GM12875 (cell line): Measurements from ENCODE around the gene LSM10.

Source experiments
- H3K4me3 ChIP-seq: one replicate; pipeline ENCODE4 v1.5.1; 2011; ENCODE audit warnings: low read depth, low read length, control low read depth
- TF ChIP-seq, protein P1 (sequence below): IDR thresholded peaks from 2 replicates; pipeline ENCODE4 v1.5.1; 2011; ENCODE audit warnings: low read depth, mild to moderate bottlenecking, control low read depth, inconsistent platforms, low read length, moderate library complexity, borderline replicate concordance; ENCODE audit not compliant: insufficient read depth

Gene LSM10

DNA sequence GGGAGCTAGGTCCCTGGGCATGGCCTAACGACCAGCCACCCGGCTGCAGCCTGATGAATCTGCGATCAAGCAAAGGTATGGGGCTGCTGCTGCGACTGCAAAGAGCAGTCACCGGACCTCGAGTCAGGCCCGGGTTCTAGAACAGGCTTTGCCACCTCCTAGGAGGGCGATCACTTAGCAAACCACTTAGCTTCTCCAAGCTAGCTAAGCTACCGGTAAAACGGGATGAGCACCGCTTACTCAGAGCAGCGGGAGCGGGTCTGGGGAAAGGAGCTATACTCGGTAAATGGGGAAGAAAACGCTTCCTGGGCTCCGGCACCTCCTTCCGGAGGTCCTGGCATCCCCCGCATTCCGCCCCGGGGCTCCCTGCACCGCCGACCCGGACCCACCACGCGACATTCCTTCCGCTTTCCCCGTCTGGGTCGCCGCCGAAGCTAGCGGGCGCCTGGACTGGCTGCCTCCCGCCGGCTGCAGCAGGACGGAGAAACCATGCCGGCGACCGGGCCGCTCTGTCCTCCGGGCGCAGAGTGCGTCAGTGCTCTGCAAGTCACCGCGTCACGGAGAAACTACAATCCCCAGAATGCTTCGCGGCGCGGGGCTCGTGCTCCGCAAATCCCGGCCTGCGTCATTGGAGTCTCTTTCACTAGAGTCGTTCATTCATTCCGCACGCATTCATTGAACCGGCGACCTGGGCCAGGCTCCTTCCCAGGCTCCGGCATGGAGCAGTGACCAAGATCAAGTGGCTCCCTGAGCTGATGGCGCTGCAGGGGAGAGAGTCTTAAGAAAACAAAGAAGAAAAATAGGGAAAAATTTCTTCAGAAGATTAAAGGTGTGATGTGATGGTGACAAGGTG is at the start of gene LSM10:
Gene LSM10 (minus strand): TSS at position 531 of the 853 bp plus-strand sequence. CDS start 3,779 bp downstream, outside the sequence.
- peak within 1 kb of the TSS; percentile 99 for H3K4me3 ChIP-seq
- TF ChIP-seq, protein P1, sequence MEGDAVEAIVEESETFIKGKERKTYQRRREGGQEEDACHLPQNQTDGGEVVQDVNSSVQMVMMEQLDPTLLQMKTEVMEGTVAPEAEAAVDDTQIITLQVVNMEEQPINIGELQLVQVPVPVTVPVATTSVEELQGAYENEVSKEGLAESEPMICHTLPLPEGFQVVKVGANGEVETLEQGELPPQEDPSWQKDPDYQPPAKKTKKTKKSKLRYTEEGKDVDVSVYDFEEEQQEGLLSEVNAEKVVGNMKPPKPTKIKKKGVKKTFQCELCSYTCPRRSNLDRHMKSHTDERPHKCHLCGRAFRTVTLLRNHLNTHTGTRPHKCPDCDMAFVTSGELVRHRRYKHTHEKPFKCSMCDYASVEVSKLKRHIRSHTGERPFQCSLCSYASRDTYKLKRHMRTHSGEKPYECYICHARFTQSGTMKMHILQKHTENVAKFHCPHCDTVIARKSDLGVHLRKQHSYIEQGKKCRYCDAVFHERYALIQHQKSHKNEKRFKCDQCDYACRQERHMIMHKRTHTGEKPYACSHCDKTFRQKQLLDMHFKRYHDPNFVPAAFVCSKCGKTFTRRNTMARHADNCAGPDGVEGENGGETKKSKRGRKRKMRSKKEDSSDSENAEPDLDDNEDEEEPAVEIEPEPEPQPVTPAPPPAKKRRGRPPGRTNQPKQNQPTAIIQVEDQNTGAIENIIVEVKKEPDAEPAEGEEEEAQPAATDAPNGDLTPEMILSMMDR = no peak

GRCh38 chr1:36447450-36447849 is 49.7 kb upstream of the LSM10 start:
- no peak overlapping the region for H3K4me3 ChIP-seq
- TF ChIP-seq, protein P1 = no peak

GRCh38 chr1:36446746-36447145 is 49.0 kb upstream of the LSM10 start:
- TF ChIP-seq, protein P1 = no peak
- no peak overlapping the region for H3K4me3 ChIP-seq

GRCh38 chr1:36446271-36446670 is 48.6 kb upstream of the LSM10 start:
- TF ChIP-seq, protein P1 = peak; percentile 56

GRCh38 chr1:36443297-36443696 is 45.6 kb upstream of the LSM10 start:
- TF ChIP-seq, protein P1 = no peak
- H3K4me3 ChIP-seq = no peak overlapping the region

More at GRCh38 chr1:36446271-36446670, 48.6 kb upstream of the LSM10 start:
- H3K4me3 ChIP-seq = no peak overlapping the region

GRCh38 chr1:36442337-36442736 is 44.6 kb upstream of the LSM10 start:
- TF ChIP-seq, protein P1 = no peak

DNA sequence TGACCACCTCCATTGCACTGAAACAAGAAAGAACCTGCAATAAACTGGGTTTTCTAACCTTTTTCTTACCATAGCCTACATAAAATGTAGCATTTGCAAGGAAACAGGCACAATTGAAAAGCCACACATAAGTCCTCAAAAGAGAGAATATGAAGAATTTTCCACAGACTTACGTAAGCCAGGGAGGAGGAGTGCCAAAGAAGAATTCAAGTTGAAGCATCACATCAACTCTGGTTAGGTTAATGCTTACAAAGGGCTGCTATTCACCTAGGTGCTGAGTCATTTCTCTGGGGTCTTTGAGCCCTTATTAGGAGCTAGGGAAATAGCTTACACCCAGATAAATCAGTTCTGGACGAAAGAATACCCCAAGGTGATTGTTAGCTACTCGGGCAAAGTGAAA is 42.9 kb upstream of the LSM10 start:
- TF ChIP-seq, protein P1 = no peak
- H3K4me3 ChIP-seq = no peak overlapping the region

More at GRCh38 chr1:36442337-36442736, 44.6 kb upstream of the LSM10 start:
- H3K4me3 ChIP-seq = no peak overlapping the region
